Duodenal mucosa (tissue), 2 donors: ENCODE results near the gene CHST8.

Experiments used
- H3K27ac ChIP-seq: one replicate; pipeline ENCODE4 v1.7.0; 2013; ENCODE audit warnings: low read depth, low read length
- H3K27me3 ChIP-seq, 2 donors: one replicate each; pipeline ENCODE4 v1.7.0; 2013; ENCODE audit warnings: low read length in 2 of 2, control low read depth in 1 of 2; ENCODE audit not compliant: insufficient read depth in 2 of 2, control insufficient read depth in 1 of 2
- H3K36me3 ChIP-seq, 2 donors: one replicate each; pipeline ENCODE4 v1.7.0; 2013; ENCODE audit warnings: low read length in 2 of 2, control low read depth in 1 of 2; ENCODE audit not compliant: insufficient read depth in 2 of 2, control insufficient read depth in 1 of 2
- H3K4me1 ChIP-seq, 2 donors: one replicate each; pipeline ENCODE4 v1.7.0; 2013; ENCODE audit warnings: low read length in 2 of 2, control low read depth in 1 of 2; ENCODE audit not compliant: insufficient read depth in 2 of 2, control insufficient read depth in 1 of 2
- H3K4me3 ChIP-seq, 2 donors: one replicate each; pipeline ENCODE4 v1.7.0; 2013; ENCODE audit warnings: low read length in 2 of 2, low read depth in 1 of 2
- H3K9ac ChIP-seq, 2 donors: one replicate each; pipeline ENCODE4 v1.7.0; 2013; ENCODE audit warnings: low read length in 2 of 2, low read depth in 1 of 2
- H3K9me3 ChIP-seq, 2 donors: one replicate each; pipeline ENCODE4 v1.7.0; 2013; ENCODE audit warnings: low read length in 2 of 2, control low read depth in 1 of 2; ENCODE audit not compliant: control insufficient read depth in 1 of 2

The CHST8 gene

GRCh38 chr19:33749619-33750175 lies 127.9 kb downstream of the CHST8 start:
- H3K27me3 ChIP-seq: no peaks in the 10 kb centered on the region

GRCh38 chr19:33750587-33751435 lies 129.1 kb downstream of the CHST8 start:
- no peak overlapping the region for H3K9ac ChIP-seq
- no peak overlapping the region for H3K27ac ChIP-seq
- no peaks in the 10 kb centered on the region for H3K27me3 ChIP-seq
- H3K36me3 ChIP-seq: no peaks in the 10 kb centered on the region
- no peaks in the 10 kb centered on the region for H3K9me3 ChIP-seq
- H3K4me1 ChIP-seq: no peaks in the 10 kb centered on the region
- no peak overlapping the region for H3K4me3 ChIP-seq

More at GRCh38 chr19:33749619-33750175, 127.9 kb downstream of the CHST8 start:
- Histone ChIP-seq H3K27ac (no peak overlapping the region), H3K9ac (no peak overlapping the region), H3K4me1 (no peaks in the 10 kb centered on the region), H3K9me3 (no peaks in the 10 kb centered on the region), H3K4me3 (no peak overlapping the region), H3K36me3 (no peaks in the 10 kb centered on the region)

GRCh38 chr19:33751436-33751770 lies 129.7 kb downstream of the CHST8 start:
- no peaks in the 10 kb centered on the region for H3K27me3 ChIP-seq

GRCh38 chr19:33752018-33752800 lies 130.5 kb downstream of the CHST8 start:
- no peak overlapping the region for H3K27ac ChIP-seq
- no peak overlapping the region for H3K4me3 ChIP-seq
- H3K9ac ChIP-seq: no peak overlapping the region
- H3K9me3 ChIP-seq: no peaks in the 10 kb centered on the region
- H3K4me1 ChIP-seq: no peaks in the 10 kb centered on the region
- no peaks in the 10 kb centered on the region for H3K27me3 ChIP-seq
- H3K36me3 ChIP-seq: no peaks in the 10 kb centered on the region

More at GRCh38 chr19:33751436-33751770, 129.7 kb downstream of the CHST8 start:
- H3K4me3 ChIP-seq: no peak overlapping the region
- H3K27ac ChIP-seq: no peak overlapping the region
- H3K36me3 ChIP-seq: no peaks in the 10 kb centered on the region
- H3K4me1 ChIP-seq: no peaks in the 10 kb centered on the region
- no peak overlapping the region for H3K9ac ChIP-seq
- no peaks in the 10 kb centered on the region for H3K9me3 ChIP-seq

- H3K36me3 ChIP-seq: no peaks in the 10 kb centered on the region
- no peak overlapping the region for H3K4me3 ChIP-seq
- no peaks in the 10 kb centered on the region for H3K9me3 ChIP-seq
- no peak overlapping the region for H3K9ac ChIP-seq
- H3K4me1 ChIP-seq: no peaks in the 10 kb centered on the region
- no peak overlapping the region for H3K27ac ChIP-seq
- no peaks in the 10 kb centered on the region for H3K27me3 ChIP-seq
Observed at GRCh38 chr19:33752945-33753344, 131.2 kb downstream of the CHST8 start.

GRCh38 chr19:33754361-33754760 lies 132.6 kb downstream of the CHST8 start:
- Histone ChIP-seq H3K4me1 (no peaks in the 10 kb centered on the region), H3K9me3 (no peaks in the 10 kb centered on the region), H3K9ac (no peak overlapping the region)

GRCh38 chr19:33755099-33756035 lies 133.6 kb downstream of the CHST8 start:
- no peak overlapping the region for H3K4me3 ChIP-seq
- no peaks in the 10 kb centered on the region for H3K4me1 ChIP-seq
- no peak overlapping the region for H3K27ac ChIP-seq
- H3K9me3 ChIP-seq: no peaks in the 10 kb centered on the region
- H3K36me3 ChIP-seq: no peaks in the 10 kb centered on the region
- no peak overlapping the region for H3K9ac ChIP-seq
- no peaks in the 10 kb centered on the region for H3K27me3 ChIP-seq

More at GRCh38 chr19:33754361-33754760, 132.6 kb downstream of the CHST8 start:
- no peaks in the 10 kb centered on the region for H3K27me3 ChIP-seq
- no peak overlapping the region for H3K27ac ChIP-seq
- H3K36me3 ChIP-seq: no peaks in the 10 kb centered on the region
- no peak overlapping the region for H3K4me3 ChIP-seq

GRCh38 chr19:33756177-33756576 lies 134.4 kb downstream of the CHST8 start:
- Histone ChIP-seq H3K27me3 (no peaks in the 10 kb centered on the region), H3K9me3 (no peaks in the 10 kb centered on the region), H3K4me3 (no peak overlapping the region), H3K4me1 (no peaks in the 10 kb centered on the region), H3K27ac (no peak overlapping the region), H3K9ac (no peak overlapping the region), H3K36me3 (no peaks in the 10 kb centered on the region)

GRCh38 chr19:33758541-33759013 lies 136.8 kb downstream of the CHST8 start:
- Histone ChIP-seq H3K9me3 (no peaks in the 10 kb centered on the region), H3K4me3 (no peak overlapping the region), H3K9ac (no peak overlapping the region)

More at GRCh38 chr19:33758541-33759013, 136.8 kb downstream of the CHST8 start:
- Histone ChIP-seq H3K27ac (no peak overlapping the region), H3K27me3 (no peaks in the 10 kb centered on the region), H3K4me1 (no peaks in the 10 kb centered on the region), H3K36me3 (no peaks in the 10 kb centered on the region)
